Mesodermal cell (in vitro differentiated cells): ENCODE data around the gene TGFBR3.

Experiments used
- H3K27ac ChIP-seq: 2 replicates; pipeline ENCODE4 v1.7.0; 2013; ENCODE audit warnings: mild to moderate bottlenecking, low read depth, low read length, moderate library complexity; ENCODE audit not compliant: severe bottlenecking
- H3K36me3 ChIP-seq: 2 replicates; pipeline ENCODE4 v1.7.1; 2013; ENCODE audit warnings: mild to moderate bottlenecking, low read length, moderate library complexity; ENCODE audit not compliant: control insufficient read depth, insufficient read depth
- H3K4me1 ChIP-seq: one replicate; pipeline ENCODE4 v1.7.1; 2013; ENCODE audit warnings: mild to moderate bottlenecking, low read length; ENCODE audit not compliant: insufficient read depth, control insufficient read depth, poor library complexity, severe bottlenecking
- H3K4me3 ChIP-seq: 2 replicates; pipeline ENCODE4 v1.7.0; 2013; ENCODE audit warnings: low read length, control low read depth, mild to moderate bottlenecking; ENCODE audit not compliant: insufficient read depth, poor library complexity, severe bottlenecking; ENCODE audit errors: extremely low read depth
- H3K9me3 ChIP-seq: 2 replicates; pipeline ENCODE4 v1.7.1; 2013; ENCODE audit warnings: mild to moderate bottlenecking, low read length, moderate library complexity; ENCODE audit not compliant: control insufficient read depth
- whole genome bisulfite sequencing, 2 experiments: methylation state at CpG; one replicate each; pipeline ENCODE4 v1.1.5; 2013; ENCODE audit warnings: missing lambda C conversion rate in 2 of 2; ENCODE audit not compliant: insufficient coverage in 2 of 2; 5-methylcytosine and 5-hydroxymethylcytosine counted together

TGFBR3 gene

DNA sequence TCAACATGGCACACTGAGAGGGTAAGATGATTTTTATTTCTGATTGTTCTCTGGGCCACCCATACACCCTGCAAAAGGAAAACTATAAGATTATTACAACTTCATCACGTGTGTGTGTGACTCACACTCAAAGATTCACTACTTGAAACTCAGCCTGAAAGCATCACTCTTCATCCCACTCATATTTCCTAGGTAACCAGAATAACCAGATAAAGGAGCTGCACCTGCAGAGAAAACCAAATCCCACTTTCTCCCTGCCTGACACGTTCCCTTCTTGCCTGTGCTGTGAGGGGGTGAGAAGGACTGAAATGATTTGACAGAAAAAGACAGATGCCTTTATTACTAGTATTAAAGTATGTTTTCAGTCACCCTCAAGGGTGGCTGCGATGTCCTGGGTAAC, 131.6 kb downstream of the TGFBR3 start:
- no peak overlapping the region for H3K4me3 ChIP-seq
- no peak overlapping the region for H3K27ac ChIP-seq
- no peaks in the 10 kb centered on the region for H3K4me1 ChIP-seq
- no peaks in the 10 kb centered on the region for H3K36me3 ChIP-seq
- no peaks in the 10 kb centered on the region for H3K9me3 ChIP-seq
- WGBS, 2 experiments: 83 to 100% methylated on average over 1 of the region's 3 CpGs

DNA sequence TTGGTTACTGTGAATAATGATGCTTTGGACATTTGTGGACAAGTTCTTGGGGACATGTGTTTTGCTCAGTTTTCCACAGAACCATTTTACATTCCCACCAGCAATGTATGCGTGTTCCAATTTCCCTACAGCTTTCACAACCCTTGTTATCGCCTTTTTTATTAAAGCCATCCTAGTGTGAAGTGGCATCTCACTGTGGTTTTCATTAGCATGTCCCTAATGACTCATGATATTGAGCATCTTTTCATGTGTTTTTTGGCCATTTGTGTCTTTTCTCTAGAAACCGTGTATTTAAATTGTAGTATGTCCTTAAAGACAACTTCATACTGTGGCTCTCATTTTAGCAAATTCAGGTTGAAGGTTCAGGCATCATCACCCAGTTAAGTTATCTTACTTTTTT, 132.1 kb downstream of the TGFBR3 start:
- H3K27ac ChIP-seq: no peak overlapping the region

DNA sequence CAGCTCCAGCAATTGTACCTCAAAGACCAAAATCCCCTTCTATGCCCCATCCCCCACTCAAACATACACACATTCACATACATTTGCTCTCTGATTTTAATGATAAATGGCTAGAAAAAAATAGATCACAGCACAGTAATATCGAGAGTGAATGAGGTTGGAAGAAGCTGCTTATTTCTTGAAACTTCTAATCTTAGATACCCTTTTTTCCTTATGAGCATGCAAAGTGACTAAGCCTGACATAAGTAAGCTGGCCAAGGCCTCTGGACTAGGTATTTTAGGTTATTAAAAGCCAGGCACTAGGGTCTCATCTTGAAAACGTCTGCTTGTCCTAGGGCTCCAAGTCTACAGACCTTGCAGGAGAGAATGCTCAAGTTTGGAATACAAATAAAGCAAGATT, 133.6 kb downstream of the TGFBR3 start:
- peaks cover 5% of the 10 kb centered on the region for H3K9me3 ChIP-seq
- WGBS, 2 experiments: 80 to 100% methylated on average over 1 of the region's 2 CpGs
- no peaks in the 10 kb centered on the region for H3K36me3 ChIP-seq
- no peaks in the 10 kb centered on the region for H3K4me1 ChIP-seq
- no peak overlapping the region for H3K27ac ChIP-seq
- H3K4me3 ChIP-seq: no peak overlapping the region

More for the DNA sequence above, 132.1 kb downstream of the TGFBR3 start:
- no peaks in the 10 kb centered on the region for H3K9me3 ChIP-seq
- H3K4me1 ChIP-seq: no peaks in the 10 kb centered on the region
- H3K36me3 ChIP-seq: no peaks in the 10 kb centered on the region
- 94 to 100% methylated on average over 2 of the region's 3 CpGs for WGBS, 2 experiments
- H3K4me3 ChIP-seq: no peak overlapping the region

DNA sequence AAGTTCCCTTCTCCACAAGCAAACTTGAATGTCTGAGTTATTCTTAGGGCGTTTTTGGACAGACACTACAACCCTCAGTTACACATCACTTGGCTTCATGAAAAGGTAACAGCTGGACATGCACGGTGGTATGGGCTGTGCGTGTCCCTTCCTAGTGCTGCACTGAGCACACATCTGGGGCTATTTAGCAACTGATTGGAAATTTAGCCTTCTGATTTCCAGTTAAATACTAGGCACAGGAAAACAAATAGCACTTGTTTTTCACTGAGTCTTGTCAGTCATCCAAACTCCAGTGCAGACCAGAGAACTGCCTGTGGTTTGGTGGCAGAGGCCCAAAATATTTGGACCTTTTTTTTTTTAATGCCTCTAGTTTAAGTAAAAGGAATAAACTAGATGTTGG, 134.7 kb downstream of the TGFBR3 start:
- H3K36me3 ChIP-seq: no peaks in the 10 kb centered on the region
- 90 to 100% methylated on average over 3 of the region's 3 CpGs for WGBS, 2 experiments
- no peak overlapping the region for H3K4me3 ChIP-seq
- no peaks in the 10 kb centered on the region for H3K4me1 ChIP-seq
- H3K9me3 ChIP-seq: peaks cover 16% of the 10 kb centered on the region
- no peak overlapping the region for H3K27ac ChIP-seq

DNA sequence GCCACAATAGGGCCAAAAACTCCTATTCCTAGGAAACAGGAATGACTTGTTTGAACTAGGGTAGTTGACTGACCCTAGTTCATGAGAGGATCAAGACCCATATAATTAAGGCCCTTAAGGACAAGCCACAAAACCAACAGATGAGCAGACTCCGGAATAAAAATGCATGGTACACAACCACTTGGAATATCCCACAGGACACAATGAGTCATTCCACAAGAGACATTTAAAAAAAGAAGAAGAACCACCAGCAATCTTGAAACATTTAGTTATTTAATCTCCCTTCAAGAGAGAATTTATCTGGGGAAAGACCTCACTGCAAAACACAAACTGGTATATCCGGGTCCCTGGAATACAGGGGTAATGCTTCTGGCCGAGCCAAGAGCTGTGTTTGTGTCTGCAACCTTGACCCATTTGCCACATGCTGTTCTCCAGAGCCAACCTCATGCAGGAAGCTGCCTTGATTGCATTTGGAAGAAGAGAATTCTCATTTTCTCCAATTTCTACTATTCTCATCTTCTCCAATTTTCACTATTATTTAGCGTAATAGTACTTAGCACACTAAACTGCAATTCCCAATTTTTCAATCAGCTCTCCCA, 135.5 kb downstream of the TGFBR3 start:
- H3K27ac ChIP-seq: no peak overlapping the region
- H3K4me1 ChIP-seq: no peaks in the 10 kb centered on the region
- H3K4me3 ChIP-seq: no peak overlapping the region
- no peaks in the 10 kb centered on the region for H3K36me3 ChIP-seq
- WGBS, 2 experiments: 83 to 100% methylated on average over 2 to 4 of the region's 4 CpGs
- H3K9me3 ChIP-seq: peaks cover 21% of the 10 kb centered on the region

DNA sequence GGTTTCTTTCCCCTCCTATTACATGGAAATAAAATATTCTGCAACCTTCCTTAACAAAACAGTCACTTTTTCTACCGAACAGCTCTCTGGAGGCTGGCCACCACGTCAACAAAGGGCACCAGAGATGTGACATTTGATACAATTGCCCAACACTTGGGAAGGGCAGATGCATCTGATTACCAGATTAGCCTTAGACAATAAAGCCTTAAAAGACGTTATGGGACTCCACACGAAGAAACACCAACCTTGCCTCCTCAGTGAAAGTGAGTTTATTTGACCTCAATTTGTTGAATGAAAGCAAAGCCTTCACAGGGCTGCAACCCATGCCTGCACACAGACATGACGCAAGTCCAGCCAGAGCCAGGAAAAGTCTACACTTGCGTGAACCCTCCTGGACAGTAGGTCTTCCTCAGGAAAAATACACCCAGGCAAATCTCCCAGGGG, 136.1 kb downstream of the TGFBR3 start:
- H3K27ac ChIP-seq: no peak overlapping the region
- peaks cover 23% of the 10 kb centered on the region for H3K9me3 ChIP-seq
- 88 to 95% methylated on average over 3 to 5 of the region's 6 CpGs for WGBS, 2 experiments
- no peaks in the 10 kb centered on the region for H3K4me1 ChIP-seq
- H3K36me3 ChIP-seq: no peaks in the 10 kb centered on the region
- no peak overlapping the region for H3K4me3 ChIP-seq

DNA sequence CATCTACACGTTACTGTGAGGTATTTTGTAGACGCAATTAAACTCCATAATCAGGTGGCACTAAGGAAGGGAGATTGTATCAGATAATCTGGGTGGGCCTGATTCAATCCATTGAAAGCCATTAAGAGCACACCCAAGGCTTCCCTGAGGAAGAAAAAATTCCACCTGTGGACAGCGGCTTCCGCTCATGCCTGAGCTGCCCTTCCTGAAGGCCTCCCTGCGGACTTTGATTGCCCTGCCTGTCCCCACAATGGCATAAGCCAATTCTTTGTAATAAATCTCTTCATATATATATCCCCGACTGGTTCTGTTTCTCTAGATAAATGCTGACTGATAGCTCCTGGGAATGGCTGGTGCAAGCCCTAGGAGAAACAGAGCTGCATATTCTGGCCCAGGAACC, 138.3 kb downstream of the TGFBR3 start:
- Histone ChIP-seq H3K27ac (no peak overlapping the region), H3K9me3 (peaks cover 23% of the 10 kb centered on the region), H3K4me3 (no peak overlapping the region), H3K36me3 (no peaks in the 10 kb centered on the region), H3K4me1 (no peaks in the 10 kb centered on the region)
- WGBS, 2 experiments: 84 to 100% methylated on average over 2 to 3 of the region's 6 CpGs

DNA sequence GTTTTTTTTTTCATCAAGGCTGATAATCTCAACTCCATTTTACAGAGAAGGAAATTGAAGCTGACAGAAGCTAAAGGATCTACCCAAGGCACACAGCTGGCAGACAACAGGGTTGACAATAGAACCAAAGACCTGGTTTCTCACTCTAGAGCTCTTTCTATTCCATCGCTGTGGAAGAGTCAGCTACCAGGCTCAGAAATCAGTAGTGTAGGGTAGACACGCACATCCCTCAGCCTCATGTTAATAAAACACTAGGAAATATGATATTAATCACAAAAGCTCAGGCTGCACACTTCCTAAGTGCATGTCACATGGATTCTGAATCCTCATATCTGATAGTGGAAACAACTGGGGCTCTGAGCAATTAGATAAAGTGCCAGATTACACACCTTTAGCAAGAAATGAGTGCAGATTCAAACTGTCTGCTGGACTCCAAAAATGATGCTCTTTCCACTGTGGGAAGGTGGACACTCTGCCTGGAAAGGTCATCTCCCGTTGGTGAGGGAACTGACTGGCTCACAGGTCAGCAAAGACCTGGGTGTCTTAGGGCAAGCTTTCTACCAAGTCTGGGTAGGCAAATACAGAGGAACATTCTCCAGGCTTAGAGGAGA, 139.1 kb downstream of the TGFBR3 start:
- no peak overlapping the region for H3K4me3 ChIP-seq
- WGBS, 2 experiments: 73 to 90% methylated on average over 1 of the region's 3 CpGs
- no peak overlapping the region for H3K27ac ChIP-seq
- peaks cover 23% of the 10 kb centered on the region for H3K9me3 ChIP-seq
- H3K36me3 ChIP-seq: no peaks in the 10 kb centered on the region
- no peaks in the 10 kb centered on the region for H3K4me1 ChIP-seq

DNA sequence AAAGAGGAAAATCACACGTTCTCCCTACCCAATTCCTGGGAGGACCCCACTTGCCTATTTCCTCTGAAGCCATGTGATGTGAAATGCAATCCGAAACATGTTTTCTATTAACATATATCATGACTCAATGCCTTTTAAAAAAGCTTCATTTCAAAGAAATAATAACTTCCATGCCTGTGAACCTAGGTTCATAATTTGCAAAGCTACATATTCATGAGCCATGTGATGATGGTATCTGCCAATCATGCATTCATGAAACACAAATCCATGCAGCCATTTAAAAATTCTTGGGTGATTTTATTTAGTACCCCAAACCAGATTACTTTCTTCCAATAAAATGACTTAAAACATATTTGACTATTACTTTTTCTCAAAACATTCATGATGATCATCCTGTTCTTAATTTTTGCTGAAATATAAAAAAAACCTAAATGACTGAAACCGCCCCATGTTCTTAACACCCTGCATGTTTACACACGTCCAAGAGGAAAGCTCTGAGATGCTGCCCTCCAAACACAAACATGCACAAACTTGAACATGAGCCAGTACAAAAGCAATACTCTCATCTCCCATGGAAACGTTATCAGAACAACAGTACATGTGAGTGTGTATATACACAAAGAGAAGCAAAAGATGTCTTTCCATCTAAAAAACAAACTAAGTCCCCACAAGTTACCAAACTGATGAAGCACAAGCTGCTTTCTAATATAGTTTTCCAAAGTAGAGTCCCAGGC, 140.1 kb downstream of the TGFBR3 start:
- no peaks in the 10 kb centered on the region for H3K4me1 ChIP-seq
- H3K27ac ChIP-seq: no peak overlapping the region

DNA sequence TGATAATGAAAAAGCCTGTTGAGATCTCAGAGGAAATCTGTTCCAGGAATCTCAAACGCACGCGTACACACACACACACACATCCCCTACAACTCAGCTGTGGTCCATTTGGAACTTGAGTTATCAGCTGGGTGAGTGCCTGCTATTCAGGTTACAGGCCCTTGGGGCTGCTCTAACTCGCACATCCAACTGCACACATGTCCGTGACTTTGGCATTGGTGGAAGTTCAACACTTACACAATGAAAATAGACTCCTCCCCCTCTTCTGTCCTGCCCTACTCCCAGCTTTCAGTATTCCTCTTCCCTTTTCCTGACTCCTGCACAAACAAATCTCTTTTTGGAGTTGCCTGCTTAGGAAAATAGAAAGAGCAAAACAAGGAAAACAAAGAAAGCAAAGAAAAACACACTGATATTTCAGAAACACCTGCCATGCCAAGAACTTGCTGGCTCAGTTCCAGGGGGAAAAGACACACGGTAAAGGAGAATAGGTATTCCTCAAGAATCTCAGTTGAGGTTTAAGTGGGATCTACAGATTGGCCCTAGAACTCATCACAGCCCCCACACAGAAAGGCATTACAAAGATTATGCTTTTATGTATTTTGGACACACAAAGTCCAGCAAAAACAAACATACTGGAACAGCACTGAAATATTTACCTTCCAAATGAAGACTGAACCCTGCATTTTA, 140.9 kb downstream of the TGFBR3 start:
- Histone ChIP-seq H3K36me3 (no peaks in the 10 kb centered on the region), H3K27ac (no peak overlapping the region), H3K4me3 (no peak overlapping the region), H3K9me3 (peaks cover 23% of the 10 kb centered on the region), H3K4me1 (no peaks in the 10 kb centered on the region)
- WGBS, 2 experiments: 100% methylated on average over 4 to 5 of the region's 6 CpGs

More for the DNA sequence above, 140.1 kb downstream of the TGFBR3 start:
- peaks cover 23% of the 10 kb centered on the region for H3K9me3 ChIP-seq
- no peaks in the 10 kb centered on the region for H3K36me3 ChIP-seq
- H3K4me3 ChIP-seq: no peak overlapping the region
- WGBS, 2 experiments: 100% methylated on average over 1 to 2 of the region's 5 CpGs
